ENCODE data around the gene A2M. TPM values are rescaled to one million over a fixed set of nuclear protein-coding genes. Genes with fewer than 3 reads are reported as not detected.

A2M gene
- total and polyA plus RNA-seq, 2 of the 13 experiments (the other 11 are each of a cell fraction or from before 2014, with no cell fraction given): 2,807 to 6,551 TPM

- TF ChIP-seq ARHGAP35 (CRISPR knock-in tag; IDR thresholded peaks at IDR 0.05; ENCODE audit: borderline replicate concordance): no peak
- TF ChIP-seq JDP2 (CRISPR knock-in tag; IDR thresholded peaks at IDR 0.05; ENCODE audit: borderline replicate concordance): no peak
- 0 out of 2 replicates have a peak, but pooled peaks have one; percentile 25 for TF ChIP-seq TBX3 (IDR thresholded peaks at IDR 0.05; ENCODE audit: borderline replicate concordance)
- no peak for TF ChIP-seq ZNF451 (CRISPR knock-in tag; IDR thresholded peaks at IDR 0.05)
- TF ChIP-seq TFDP1 (CRISPR knock-in tag; IDR thresholded peaks at IDR 0.05; ENCODE audit: borderline replicate concordance): 0 out of 2 replicates have a peak, but pooled peaks have one; percentile 47
- peak; percentile 62; the same call in 1 of the 2 replicates for TF ChIP-seq ZSCAN31 (CRISPR knock-in tag; IDR thresholded peaks at IDR 0.05; ENCODE audit: low read depth)
- TF ChIP-seq THAP7 (CRISPR knock-in tag; IDR thresholded peaks at IDR 0.05): no peak
- peak; percentile 87 for TF ChIP-seq SMAD3 (CRISPR knock-in tag; IDR thresholded peaks at IDR 0.05)
- TF ChIP-seq CERS6 (CRISPR knock-in tag; IDR thresholded peaks at IDR 0.05): no peak
- TF ChIP-seq KMT2B (CRISPR knock-in tag; IDR thresholded peaks at IDR 0.05): peak; percentile 37
- peak; percentile 68; the same call in 1 of the 2 replicates for TF ChIP-seq ZNF335 (CRISPR knock-in tag; IDR thresholded peaks at IDR 0.05)
- TF ChIP-seq MXD1 (CRISPR knock-in tag; IDR thresholded peaks at IDR 0.05): no peak
- no peak for TF ChIP-seq CREB1 (IDR thresholded peaks at IDR 0.05)
- TF ChIP-seq CREB1 (CRISPR knock-in tag; IDR thresholded peaks at IDR 0.05): peak; percentile 75
- no peak for TF ChIP-seq ZBTB46 (CRISPR knock-in tag; IDR thresholded peaks at IDR 0.05; ENCODE audit: borderline replicate concordance)
- peak; percentile 95 for TF ChIP-seq DR1 (CRISPR knock-in tag; IDR thresholded peaks at IDR 0.05)
- TF ChIP-seq KDM6A (CRISPR knock-in tag; IDR thresholded peaks at IDR 0.05; ENCODE audit: low read depth): no peak
- peak; percentile 73 for TF ChIP-seq RCOR2 (CRISPR knock-in tag; IDR thresholded peaks at IDR 0.05)
- no peak for TF ChIP-seq SUZ12 (IDR thresholded peaks at IDR 0.05; ENCODE audit: low read depth, low read length)
- no peak for TF ChIP-seq KDM2A (CRISPR knock-in tag; IDR thresholded peaks at IDR 0.05; ENCODE audit: borderline replicate concordance, low read depth)
- TF ChIP-seq NFE2 (CRISPR knock-in tag; IDR thresholded peaks at IDR 0.05): no peak
- TF ChIP-seq NFIC (IDR thresholded peaks at IDR 0.05; ENCODE audit: low read length): peak; percentile 88
- no peak for TF ChIP-seq RFX5 (IDR thresholded peaks at IDR 0.05; ENCODE audit: low read depth, low read length)
- peak; percentile 97 for TF ChIP-seq IKZF5 (CRISPR knock-in tag; IDR thresholded peaks at IDR 0.05)
- 0 out of 2 replicates have a peak, but pooled peaks have one; percentile 80 for TF ChIP-seq ZNF615 (CRISPR knock-in tag; IDR thresholded peaks at IDR 0.05; ENCODE audit: borderline replicate concordance)
Measured at GRCh38 chr12:9115731-9116559, at the start of gene A2M (continued).

All from HepG2 (cell line).